ENCODE measurements around the gene HEPHL1. TPM values are rescaled to one million over a fixed set of nuclear protein-coding genes. Genes with fewer than 3 reads are reported as not detected.
A peak's percentile ranks its signal among the peaks of the same experiment; 100 is the strongest.

The HEPHL1 gene
- total RNA-seq, 1 donor: 4.3 TPM

DNA sequence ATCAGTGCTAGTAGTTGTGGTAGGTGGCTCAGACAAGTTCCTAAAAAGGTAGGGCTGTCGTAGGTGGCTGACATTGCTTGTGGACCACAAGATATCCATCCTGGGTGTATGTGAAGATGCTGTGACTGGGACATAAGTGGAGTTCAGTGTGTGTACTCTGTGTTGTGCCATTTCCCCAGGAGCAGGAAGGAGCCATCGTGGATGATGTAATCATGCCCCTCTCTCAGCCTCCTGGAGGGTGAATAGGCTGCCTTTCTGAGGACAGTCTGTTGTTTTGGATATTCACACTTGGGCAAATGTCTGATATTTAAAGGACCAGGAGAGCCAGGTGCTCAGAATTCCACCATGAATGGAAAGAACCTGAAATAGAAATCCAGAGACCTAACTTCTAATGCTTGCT lies 2.7 kb downstream of the HEPHL1 start:
- H3K4me3 ChIP-seq (ENCODE audit: low read depth, low read length): no peak overlapping the region
- DNase-seq (ENCODE audit: low read depth): no peak
- TF ChIP-seq, protein P1, sequence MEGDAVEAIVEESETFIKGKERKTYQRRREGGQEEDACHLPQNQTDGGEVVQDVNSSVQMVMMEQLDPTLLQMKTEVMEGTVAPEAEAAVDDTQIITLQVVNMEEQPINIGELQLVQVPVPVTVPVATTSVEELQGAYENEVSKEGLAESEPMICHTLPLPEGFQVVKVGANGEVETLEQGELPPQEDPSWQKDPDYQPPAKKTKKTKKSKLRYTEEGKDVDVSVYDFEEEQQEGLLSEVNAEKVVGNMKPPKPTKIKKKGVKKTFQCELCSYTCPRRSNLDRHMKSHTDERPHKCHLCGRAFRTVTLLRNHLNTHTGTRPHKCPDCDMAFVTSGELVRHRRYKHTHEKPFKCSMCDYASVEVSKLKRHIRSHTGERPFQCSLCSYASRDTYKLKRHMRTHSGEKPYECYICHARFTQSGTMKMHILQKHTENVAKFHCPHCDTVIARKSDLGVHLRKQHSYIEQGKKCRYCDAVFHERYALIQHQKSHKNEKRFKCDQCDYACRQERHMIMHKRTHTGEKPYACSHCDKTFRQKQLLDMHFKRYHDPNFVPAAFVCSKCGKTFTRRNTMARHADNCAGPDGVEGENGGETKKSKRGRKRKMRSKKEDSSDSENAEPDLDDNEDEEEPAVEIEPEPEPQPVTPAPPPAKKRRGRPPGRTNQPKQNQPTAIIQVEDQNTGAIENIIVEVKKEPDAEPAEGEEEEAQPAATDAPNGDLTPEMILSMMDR (IDR thresholded peaks at IDR 0.05; ENCODE audit: insufficient read depth, low read depth, low read length): no peak

- TF ChIP-seq, protein P1 (IDR thresholded peaks at IDR 0.05; ENCODE audit: insufficient read depth, low read depth, low read length): no peak
Observed at GRCh38 chr11:94024547-94024946, 3.4 kb downstream of the HEPHL1 start.

GRCh38 chr11:94025690-94026394 lies 4.7 kb downstream of the HEPHL1 start:
- H3K4me3 ChIP-seq (ENCODE audit: low read depth, low read length): no peak overlapping the region
- TF ChIP-seq, protein P1 (IDR thresholded peaks at IDR 0.05; ENCODE audit: insufficient read depth, low read depth, low read length): no peak
- peak; percentile 39 for DNase-seq (ENCODE audit: low read depth)

More at GRCh38 chr11:94024547-94024946, 3.4 kb downstream of the HEPHL1 start:
- no peak overlapping the region for H3K4me3 ChIP-seq (ENCODE audit: low read depth, low read length)
- DNase-seq (ENCODE audit: low read depth): no peak

- H3K4me3 ChIP-seq (ENCODE audit: low read depth, low read length): no peak overlapping the region
- TF ChIP-seq, protein P1 (IDR thresholded peaks at IDR 0.05; ENCODE audit: insufficient read depth, low read depth, low read length): no peak
- DNase-seq (ENCODE audit: low read depth): no peak
Observed at GRCh38 chr11:94027210-94027609, 6.1 kb downstream of the HEPHL1 start.

- H3K4me3 ChIP-seq (ENCODE audit: low read depth, low read length): no peak overlapping the region
- TF ChIP-seq, protein P1 (IDR thresholded peaks at IDR 0.05; ENCODE audit: insufficient read depth, low read depth, low read length): no peak
- DNase-seq (ENCODE audit: low read depth): peak; percentile 80
Observed at GRCh38 chr11:94028436-94028835, 7.3 kb downstream of the HEPHL1 start.

GRCh38 chr11:94030059-94030458 lies 8.9 kb downstream of the HEPHL1 start:
- no peak overlapping the region for H3K4me3 ChIP-seq (ENCODE audit: low read depth, low read length)
- no peak for DNase-seq (ENCODE audit: low read depth)
- TF ChIP-seq, protein P1 (IDR thresholded peaks at IDR 0.05; ENCODE audit: insufficient read depth, low read depth, low read length): no peak

GRCh38 chr11:94031625-94032024 lies 10.5 kb downstream of the HEPHL1 start:
- no peak overlapping the region for H3K4me3 ChIP-seq (ENCODE audit: low read depth, low read length)
- no peak for DNase-seq (ENCODE audit: low read depth)
- TF ChIP-seq, protein P1 (IDR thresholded peaks at IDR 0.05; ENCODE audit: insufficient read depth, low read depth, low read length): no peak
